Measurements from ENCODE around the gene BPHL.

GRCh38 chr6:3195695-3196497 is 77.4 kb downstream of the BPHL start:
- TF ChIP-seq SUZ12 (IDR thresholded peaks at IDR 0.05; ENCODE audit: extremely low read depth, insufficient read depth, insufficient read length) (no peak), YY1 (IDR thresholded peaks at IDR 0.05; ENCODE audit: insufficient read depth, insufficient read length) (no peak), ZNF274 (IDR thresholded peaks at IDR 0.05; ENCODE audit: low read depth, low read length) (no peak)
